ENCODE data around the gene DBNL.

Gene DBNL

DNA sequence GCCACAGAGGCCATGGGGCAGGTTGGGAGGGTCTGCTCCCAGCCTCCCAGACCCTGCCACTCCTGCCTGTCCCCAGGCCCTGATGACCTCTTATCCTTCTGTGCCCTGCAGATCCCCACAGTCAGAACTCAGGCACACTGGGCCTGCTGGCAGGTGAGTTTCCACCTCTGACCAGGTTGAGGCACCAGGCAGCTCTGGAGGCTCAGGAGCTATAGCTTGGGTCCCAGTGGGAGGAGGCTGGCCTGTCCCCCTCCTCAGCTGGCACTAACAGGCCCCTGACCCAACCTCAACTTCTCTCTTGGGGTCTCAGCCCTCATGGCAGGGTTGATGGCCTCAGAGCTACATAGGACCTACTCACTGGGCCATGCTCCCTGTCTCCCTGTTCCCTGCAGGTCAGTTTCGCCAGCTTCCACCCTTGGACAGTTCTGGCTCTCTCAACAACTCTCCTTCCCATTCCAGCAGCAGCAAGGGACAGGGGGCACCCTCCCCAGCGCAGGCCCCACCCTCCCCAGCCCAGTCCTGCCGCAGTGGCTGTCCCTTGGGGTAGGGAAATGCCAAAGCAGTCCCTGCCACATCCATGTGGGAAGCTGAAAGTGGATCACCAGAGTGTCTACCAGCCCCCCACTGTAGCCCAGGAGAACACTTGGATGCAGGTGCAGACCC lies 56.9 kb downstream of the DBNL start:
- no peak for DNase-seq

DNA sequence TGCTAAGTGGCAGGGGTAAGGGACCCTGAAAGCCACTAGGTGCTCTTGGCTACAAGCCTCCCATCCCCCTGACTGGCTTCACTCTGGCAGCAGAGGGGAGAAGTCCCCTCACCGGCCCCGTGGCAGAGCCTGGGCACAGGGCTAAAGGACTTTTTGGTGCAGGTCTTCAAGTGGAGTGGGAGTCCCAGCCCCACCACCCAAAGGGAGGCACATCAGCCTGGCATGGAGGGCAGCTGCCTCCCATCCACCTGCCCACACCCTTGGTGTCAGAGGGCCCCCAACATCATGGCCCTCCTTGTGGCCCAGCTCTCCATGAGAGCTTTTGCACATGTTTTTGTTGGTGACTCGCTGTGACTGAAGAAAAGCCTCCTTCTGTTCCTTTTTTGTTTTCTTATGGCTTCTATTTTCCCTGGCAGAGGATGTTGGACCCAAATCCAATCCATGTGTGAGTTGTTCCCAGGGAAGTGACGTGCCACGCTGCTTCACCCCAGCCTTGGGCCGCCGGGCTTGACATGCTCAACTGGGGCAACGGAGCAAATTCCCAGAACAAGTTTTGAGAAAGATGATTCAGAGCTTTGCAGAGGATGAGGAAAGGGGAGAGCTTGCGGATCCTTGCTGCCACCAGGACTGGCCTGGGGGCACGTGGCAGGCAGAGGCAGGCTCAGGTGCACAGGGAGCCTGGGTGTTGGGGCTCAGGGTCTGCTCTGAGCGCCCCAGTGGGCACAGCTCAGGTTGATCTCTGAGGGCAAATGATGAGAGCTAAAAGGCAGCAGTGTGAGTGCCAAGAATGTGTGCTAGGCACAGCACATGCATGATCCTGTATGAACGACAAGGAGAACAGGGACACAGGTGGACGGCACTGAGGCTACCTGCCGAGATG lies 57.7 kb downstream of the DBNL start:
- no peak for DNase-seq

DNA sequence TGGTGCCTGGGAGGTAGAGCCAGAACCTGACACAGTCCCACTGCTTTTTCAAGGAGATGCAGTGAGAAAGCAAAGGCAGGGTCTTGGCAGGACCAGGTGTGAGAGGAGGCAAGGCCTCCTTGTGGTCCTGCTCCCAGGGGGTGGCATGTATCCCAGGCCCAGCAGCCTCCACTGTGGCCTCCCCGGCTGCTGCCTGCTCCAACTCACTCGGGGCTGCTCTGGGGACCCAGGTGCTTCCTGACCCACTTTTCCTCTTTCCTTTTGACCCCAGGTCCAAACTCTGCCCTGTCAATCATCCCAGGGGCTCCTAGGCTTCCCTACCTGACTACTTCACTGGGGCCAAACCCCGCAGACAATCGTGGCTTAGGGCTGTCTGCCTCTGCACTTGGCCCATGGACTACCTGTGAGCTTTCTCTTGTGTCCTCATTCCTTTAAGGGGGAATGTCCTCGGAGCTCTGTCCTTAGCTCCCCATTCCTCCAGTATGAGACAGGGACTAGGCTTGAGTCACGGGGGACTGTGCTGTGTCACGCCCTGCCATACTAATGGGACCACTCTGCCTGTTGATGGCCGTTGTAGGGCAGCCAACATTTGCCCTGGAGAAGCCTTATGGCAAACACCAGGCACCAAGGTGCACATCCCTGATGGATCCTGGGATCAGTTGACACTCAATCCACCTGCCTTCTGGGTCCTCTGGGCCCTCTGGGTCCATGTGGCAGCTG lies 58.5 kb downstream of the DBNL start:
- DNase-seq, result no peak

DNA sequence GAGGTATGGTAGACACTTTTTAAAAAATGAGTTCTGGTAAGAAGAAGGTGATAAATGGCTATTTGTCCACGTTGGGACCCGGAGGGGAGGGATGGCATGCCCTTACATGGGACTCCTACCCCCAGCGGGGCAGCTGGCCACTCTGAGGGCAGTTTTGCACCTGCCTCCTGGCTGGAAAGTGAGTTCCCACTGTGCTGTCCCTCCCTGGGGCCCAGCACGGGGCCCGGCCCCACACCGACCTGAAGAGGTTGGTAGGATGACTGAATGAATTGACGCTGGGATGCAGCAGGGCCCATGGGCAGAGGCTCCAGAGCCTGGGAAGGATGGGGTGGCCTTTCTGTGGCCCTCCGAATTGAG lies 59.0 kb downstream of the DBNL start:
- DNase-seq, result no peak

DNA sequence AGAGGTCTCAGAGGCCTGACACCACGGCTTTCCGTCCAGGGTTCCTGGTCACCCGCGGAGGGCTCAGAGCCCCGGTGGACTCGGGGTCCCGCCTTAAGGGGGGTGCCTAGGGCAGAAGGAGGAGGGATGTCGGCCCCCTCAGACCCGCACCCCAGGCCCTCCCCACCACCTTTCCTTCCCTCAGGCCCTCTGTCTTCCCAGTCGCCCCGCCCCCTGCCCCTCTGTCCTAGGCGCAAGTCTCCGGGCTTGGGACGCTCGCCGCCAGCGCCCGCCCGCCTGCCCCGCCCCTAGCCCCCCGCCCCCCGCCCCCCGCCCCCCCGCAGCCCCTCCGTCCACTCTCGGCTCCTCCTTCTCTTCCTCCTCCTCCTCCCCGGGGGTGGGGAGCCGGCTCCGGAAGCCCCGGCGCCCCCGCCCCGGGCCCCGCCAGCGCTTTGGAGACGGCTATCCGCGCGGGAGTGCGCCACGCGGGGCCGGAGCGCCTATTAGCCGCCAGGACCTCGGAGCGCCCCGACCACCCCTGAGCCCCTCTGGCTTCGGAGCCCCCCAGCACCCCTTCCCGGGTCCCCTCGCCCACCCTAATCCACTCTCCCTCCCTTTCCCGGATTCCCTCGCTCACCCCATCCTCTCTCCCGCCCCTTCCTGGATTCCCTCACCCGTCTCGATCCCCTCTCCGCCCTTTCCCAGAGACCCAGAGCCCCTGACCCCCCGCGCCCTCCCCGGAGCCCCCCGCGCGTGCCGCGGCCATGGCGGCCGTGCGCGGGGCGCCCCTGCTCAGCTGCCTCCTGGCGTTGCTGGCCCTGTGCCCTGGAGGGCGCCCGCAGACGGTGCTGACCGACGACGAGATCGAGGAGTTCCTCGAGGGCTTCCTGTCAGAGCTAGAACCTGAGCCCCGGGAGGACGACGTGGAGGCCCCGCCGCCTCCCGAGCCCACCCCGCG lies 59.7 kb downstream of the DBNL start, which contains the start of gene AEBP1:
TSS of gene AEBP1 (plus strand) at position 423 of the 937 bp plus-strand sequence. CDS start at position 744, 321 bp downstream.
- DNase-seq, result peak; percentile 48

DNA sequence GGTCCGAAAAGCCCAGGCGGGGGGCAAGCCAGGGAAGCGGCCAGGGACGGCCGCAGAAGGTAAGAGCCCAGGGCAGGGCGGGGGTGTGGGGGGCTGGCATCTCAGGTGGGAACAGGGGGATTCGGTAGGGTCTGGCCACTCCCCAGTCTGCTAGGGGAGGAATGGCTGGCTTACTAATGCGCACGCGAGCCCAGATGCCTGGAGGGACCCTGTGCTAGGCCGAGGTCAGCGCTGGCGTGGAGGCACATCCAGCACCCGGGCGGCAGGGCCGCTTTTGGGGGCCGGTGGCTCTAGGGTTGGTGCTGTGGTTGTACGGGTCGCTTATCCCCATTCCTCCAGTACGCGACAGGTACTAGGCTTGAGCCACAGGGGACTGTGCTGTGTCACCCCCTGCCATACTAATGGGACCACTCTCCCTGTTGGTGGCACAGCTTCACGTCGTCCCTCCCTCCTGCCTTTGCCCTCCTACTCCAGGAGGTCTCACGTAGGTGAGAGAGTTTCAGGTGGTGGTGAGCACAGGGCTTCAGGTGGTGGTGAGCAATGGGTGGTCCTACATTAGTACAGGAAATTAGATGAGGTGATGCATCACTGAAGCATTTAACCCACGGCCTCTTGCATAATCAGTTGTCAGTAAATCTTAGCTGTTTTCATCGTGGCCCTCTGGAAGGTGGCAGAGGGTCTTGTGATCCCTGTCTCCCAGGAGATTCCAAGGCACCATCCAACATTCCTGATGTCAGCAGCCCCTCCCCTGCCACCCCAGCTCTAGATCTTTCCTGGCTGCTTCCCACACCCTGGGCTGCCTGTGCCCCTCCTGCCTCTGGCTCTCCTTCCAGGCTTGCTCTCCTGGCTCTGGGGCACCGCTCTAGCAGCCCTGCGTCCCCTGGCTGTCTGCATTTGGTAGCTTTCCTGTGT lies 60.6 kb downstream of the DBNL start:
- DNase-seq, result peak; percentile 56

DNA sequence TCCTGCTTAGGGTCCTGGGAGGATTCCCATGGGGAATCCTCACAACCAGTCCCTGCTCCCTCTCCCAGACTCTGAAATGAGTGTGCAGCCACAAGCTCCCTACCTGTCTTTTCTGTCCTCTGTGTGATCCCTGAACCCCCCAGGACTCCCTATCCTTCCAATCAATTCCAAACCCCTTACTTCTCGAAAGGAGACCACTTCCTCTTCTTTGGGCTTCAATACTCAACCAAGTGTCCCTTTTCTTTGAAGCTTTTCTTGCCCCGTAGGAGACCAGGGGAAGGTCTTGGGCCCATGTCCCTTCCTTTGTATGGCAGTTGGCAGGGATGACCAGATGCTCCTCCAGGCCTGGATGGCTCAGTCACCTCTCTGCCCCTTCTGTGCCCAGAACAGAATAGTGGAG lies 61.3 kb downstream of the DBNL start:
- no peak for DNase-seq

DNA sequence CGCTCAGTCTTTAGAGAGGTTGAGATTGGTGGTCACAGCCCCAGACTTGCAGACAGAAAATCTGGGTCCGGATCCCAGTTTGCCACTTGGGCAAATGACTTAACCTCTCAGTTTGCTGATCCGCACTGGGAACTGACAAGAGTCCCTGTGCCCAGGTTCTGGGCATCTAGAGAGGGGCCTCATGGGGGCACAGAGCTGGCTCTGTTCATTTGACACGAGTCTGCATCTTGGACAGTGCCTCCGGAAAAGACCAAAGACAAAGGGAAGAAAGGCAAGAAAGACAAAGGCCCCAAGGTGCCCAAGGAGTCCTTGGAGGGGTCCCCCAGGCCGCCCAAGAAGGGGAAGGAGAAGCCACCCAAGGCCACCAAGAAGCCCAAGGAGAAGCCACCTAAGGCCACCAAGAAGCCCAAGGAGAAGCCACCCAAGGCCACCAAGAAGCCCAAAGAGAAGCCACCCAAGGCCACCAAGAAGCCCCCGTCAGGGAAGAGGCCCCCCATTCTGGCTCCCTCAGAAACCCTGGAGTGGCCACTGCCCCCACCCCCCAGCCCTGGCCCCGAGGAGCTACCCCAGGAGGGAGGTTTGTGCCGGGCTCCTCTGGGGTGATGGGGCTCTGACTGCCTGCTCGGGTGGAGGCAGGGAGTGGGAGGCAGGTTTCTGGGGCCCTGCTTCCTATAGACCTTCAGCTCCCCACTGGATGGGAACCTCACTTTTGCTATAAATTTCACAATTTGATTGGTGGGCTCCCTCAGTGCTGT lies 62.0 kb downstream of the DBNL start:
- DNase-seq, result no peak

DNA sequence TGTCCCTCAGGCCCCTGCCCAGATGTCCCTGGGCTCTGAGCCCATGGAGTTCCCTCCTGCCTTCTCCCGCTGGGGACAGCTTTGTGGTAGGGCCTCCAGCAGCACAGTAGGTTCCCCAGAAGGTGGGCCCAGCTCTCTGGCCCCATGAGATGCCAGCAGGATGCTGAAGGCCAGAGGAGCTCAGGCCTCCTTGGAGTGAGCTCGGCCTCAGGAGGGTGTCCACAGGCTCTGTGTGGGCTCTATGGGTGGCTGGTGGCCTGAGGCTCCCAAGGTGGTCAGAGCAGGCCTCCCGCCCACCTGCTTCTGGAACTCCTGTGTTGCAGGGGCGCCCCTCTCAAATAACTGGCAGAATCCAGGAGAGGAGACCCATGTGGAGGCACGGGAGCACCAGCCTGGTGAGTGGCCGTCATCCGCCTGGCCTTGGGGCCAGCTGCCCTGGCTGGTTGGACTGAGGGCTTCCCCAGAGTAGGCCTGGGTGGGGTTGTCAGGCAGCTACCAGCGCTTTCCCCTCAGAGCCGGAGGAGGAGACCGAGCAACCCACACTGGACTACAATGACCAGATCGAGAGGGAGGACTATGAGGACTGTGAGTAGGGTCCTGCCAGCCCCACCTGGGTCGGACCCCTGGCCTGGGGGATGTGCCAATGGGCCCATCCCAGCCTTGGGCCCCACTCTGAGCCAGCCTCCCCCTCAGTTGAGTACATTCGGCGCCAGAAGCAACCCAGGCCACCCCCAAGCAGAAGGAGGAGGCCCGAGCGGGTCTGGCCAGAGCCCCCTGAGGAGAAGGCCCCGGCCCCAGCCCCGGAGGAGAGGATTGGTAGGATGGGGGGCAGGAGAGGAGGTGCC lies 62.8 kb downstream of the DBNL start:
- DNase-seq, result no peak

DNA sequence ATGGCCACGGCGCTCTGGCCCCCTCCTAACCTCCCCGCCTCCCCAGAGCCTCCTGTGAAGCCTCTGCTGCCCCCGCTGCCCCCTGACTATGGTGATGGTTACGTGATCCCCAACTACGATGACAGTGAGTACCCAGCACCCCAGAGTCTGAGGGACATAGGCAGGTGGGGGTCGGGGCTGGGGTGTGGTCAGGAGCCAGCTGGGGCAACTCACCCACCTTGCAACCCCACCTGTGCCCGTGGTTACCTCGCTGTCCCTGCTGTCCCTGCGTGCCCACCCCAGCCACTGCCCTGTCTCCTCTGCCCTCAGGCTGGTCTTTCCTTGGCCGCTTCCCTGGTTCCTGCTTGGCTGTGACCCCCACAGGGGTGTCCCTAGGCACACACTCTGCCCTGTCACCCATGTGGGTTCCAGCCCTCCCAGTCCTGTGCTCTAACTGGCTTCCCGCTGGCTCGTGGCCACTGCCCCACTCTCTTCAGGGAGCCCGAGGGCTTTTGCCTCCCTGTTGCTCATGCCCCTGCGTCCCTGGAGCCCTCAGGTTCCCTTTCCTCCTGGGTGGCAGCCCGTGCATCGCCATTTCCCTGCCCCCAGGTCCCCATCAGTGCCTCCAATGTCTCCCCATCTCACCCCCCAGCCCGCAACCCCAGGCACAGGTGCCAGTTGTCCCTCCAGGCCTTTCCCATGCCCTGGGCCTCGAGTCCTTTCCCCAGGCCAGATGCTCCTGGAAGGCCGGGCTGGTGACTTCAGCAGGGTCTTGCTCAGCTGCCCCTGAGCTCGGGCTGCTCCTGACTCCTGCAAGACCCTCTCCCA lies 63.7 kb downstream of the DBNL start:
- DNase-seq, result no peak

DNA sequence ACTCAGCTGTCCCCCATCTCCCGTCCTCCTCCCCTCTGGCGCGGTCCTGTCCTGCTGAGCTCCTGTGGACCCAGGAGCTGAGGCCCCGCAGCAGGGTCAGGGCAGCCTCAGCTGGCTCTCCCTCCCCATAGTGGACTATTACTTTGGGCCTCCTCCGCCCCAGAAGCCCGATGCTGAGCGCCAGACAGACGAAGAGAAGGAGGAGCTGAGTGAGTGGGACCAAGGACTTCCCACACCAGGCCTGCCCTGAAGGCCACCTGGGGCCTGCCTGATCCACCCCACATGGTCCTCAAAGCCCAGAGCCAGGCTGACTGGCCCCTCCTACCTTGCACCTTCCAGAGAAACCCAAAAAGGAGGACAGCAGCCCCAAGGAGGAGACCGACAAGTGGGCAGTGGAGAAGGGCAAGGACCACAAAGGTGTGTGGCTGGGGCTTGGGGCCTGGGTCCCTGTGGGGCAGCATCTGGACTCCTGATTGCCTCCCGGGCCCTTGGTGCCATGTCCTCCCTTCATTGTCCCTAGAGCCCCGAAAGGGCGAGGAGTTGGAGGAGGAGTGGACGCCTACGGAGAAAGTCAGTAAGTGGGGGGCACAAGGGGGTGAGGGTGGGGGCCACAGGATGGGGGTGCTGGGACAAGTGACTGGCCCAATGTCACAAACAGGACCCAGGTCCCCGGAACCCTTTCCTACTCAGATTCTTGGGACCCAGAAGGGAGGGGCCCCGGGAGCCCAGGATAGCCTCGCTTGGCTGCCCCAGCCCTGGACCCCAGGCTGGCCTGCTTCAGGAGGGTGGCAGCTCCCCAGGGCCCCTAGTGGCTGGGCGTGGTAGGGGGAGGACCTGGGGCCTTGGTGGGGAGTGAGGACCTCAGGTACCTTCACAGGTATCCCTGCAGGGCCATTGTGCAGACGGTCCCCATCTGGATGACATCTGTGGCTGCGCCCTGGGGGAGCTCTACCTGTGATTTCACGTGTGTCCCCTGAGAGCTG lies 64.6 kb downstream of the DBNL start:
- DNase-seq, result no peak

DNA sequence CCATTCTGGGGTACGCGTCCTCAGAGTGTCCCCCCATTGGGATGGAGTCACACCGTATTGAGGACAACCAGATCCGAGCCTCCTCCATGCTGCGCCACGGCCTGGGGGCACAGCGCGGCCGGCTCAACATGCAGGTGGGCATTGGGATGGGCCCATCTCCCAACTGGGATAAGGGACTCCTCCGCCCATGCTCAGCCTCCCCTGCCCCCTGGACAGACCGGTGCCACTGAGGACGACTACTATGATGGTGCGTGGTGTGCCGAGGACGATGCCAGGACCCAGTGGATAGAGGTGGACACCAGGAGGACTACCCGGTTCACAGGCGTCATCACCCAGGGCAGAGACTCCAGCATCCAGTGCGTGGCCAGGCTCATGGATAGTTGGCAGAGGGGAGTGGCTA lies 65.5 kb downstream of the DBNL start:
- no peak for DNase-seq

DNA sequence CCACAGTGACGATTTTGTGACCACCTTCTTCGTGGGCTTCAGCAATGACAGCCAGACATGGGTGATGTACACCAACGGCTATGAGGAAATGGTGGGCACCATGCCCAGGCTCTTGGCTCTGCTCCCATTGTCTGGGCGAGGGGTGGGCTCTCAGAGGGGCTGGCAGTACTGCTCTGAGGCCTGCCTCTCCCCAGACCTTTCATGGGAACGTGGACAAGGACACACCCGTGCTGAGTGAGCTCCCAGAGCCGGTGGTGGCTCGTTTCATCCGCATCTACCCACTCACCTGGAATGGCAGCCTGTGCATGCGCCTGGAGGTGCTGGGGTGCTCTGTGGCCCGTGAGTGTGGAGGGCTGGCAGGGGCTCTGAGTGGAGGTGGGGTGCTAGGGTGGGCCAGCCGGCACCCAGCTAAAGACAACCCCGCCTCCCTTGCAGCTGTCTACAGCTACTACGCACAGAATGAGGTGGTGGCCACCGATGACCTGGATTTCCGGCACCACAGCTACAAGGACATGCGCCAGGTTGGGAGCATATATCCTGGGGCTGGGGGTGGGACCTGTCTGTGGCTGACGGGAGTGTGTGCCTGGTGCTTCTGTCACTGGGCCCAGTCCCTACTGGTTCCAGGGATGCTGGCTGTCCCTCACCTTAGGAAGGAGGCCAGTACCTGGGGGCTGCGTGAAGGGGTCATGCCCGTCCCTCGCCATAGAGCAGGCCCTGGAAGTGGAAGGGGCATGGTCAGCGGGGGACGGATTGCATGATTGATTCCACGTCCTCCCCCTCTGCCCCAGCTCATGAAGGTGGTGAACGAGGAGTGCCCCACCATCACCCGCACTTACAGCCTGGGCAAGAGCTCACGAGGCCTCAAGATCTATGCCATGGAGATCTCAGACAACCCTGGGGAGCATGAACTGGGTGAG lies 66.5 kb downstream of the DBNL start:
- DNase-seq, result peak; percentile 6
